Trophoblast cell (in vitro differentiated cells and primary cell): ENCODE results near the gene N4BP3.

Source experiments
- DNase-seq, 2 donors: peaks; one replicate each; pipeline ENCODE4 v3.0.0-alpha.2; 2016
- H2AFZ ChIP-seq: 2 replicates; pipeline ENCODE4 v1.6.1; 2013; ENCODE audit warnings: low read length, moderate library complexity, mild to moderate bottlenecking; ENCODE audit not compliant: insufficient read depth, poor library complexity
- H2AK5ac ChIP-seq: 2 replicates; pipeline ENCODE4 v1.6.1; 2013; ENCODE audit warnings: mild to moderate bottlenecking, low read length
- H2BK120ac ChIP-seq: 2 replicates; pipeline ENCODE4 v1.6.1; 2013; ENCODE audit warnings: low read length, mild to moderate bottlenecking, moderate library complexity; ENCODE audit not compliant: insufficient read depth, poor library complexity
- H2BK12ac ChIP-seq: 2 replicates; pipeline ENCODE4 v1.6.1; 2013; ENCODE audit warnings: mild to moderate bottlenecking, low read length, moderate library complexity
- H2BK5ac ChIP-seq: 2 replicates; pipeline ENCODE4 v1.6.1; 2013; ENCODE audit warnings: low read length, low read depth, moderate library complexity, mild to moderate bottlenecking; ENCODE audit not compliant: poor library complexity
- H3K14ac ChIP-seq: 2 replicates; pipeline ENCODE4 v1.6.1; 2013; ENCODE audit warnings: mild to moderate bottlenecking, low read length
- H3K18ac ChIP-seq: 2 replicates; pipeline ENCODE4 v1.6.1; 2013; ENCODE audit warnings: mild to moderate bottlenecking, low read length
- H3K23ac ChIP-seq: 2 replicates; pipeline ENCODE4 v1.6.1; 2013; ENCODE audit warnings: low read length
- H3K27ac ChIP-seq: 2 replicates; pipeline ENCODE4 v1.5.1; 2013; ENCODE audit warnings: low read depth, mild to moderate bottlenecking, inconsistent platforms, low read length, moderate library complexity
- H3K27me3 ChIP-seq: 2 replicates; pipeline ENCODE4 v1.6.1; 2013; ENCODE audit warnings: inconsistent platforms, mild to moderate bottlenecking, low read length, moderate library complexity; ENCODE audit not compliant: insufficient read depth
- H3K36me3 ChIP-seq, 2 experiments: 1 replicate in 1 of 2; 2 replicates in 1 of 2; pipeline ENCODE4 v1.6.1; 2013; ENCODE audit warnings: low read length in 2 of 2, mild to moderate bottlenecking in 2 of 2, moderate library complexity in 1 of 2; ENCODE audit not compliant: insufficient read depth in 2 of 2, control insufficient read depth in 1 of 2
- H3K4ac ChIP-seq: 2 replicates; pipeline ENCODE4 v1.6.1; 2013; ENCODE audit warnings: low read depth, mild to moderate bottlenecking, low read length, moderate library complexity
- H3K4me1 ChIP-seq, 2 experiments: 1 replicate in 1 of 2; 2 replicates in 1 of 2; pipeline ENCODE4 v1.6.1; 2013; ENCODE audit warnings: low read length in 2 of 2, mild to moderate bottlenecking in 2 of 2, moderate library complexity in 1 of 2; ENCODE audit not compliant: insufficient read depth in 2 of 2, control insufficient read depth in 1 of 2
- H3K4me2 ChIP-seq: 2 replicates; pipeline ENCODE4 v1.6.1; 2013; ENCODE audit warnings: inconsistent platforms, mild to moderate bottlenecking, low read length, moderate library complexity
- H3K4me3 ChIP-seq: 2 replicates; pipeline ENCODE4 v1.5.1; 2013; ENCODE audit warnings: mild to moderate bottlenecking, low read depth, low read length, inconsistent platforms
- H3K79me1 ChIP-seq: one replicate; pipeline ENCODE4 v1.6.1; 2013; ENCODE audit warnings: low read length
- H3K79me2 ChIP-seq: 2 replicates; pipeline ENCODE4 v1.6.1; 2013; ENCODE audit warnings: low read length, mild to moderate bottlenecking; ENCODE audit not compliant: control insufficient read depth, insufficient read depth, poor library complexity
- H3K9ac ChIP-seq: 2 replicates; pipeline ENCODE4 v1.6.1; 2013; ENCODE audit warnings: mild to moderate bottlenecking, low read length
- H3K9me3 ChIP-seq: 2 replicates; pipeline ENCODE4 v1.6.1; 2013; ENCODE audit warnings: low read depth, mild to moderate bottlenecking, control low read depth, inconsistent platforms, low read length; ENCODE audit not compliant: insufficient read depth
- H4K12ac ChIP-seq: 2 replicates; pipeline ENCODE4 v1.6.1; 2013; ENCODE audit warnings: low read depth, mild to moderate bottlenecking, low read length, moderate library complexity
- H4K8ac ChIP-seq: 2 replicates; pipeline ENCODE4 v1.6.1; 2013; ENCODE audit warnings: low read depth, mild to moderate bottlenecking, low read length, moderate library complexity
- H4K91ac ChIP-seq: one replicate; pipeline ENCODE4 v1.6.1; 2013; ENCODE audit warnings: low read depth, mild to moderate bottlenecking, low read length, moderate library complexity
- WGBS: extraction: QIAGEN DNeasy Blood & Tissue Kit; methylation state at CpG from one replicate; pipeline ENCODE4 v1.1.7; 2013; ENCODE audit warnings: missing lambda C conversion rate; ENCODE audit not compliant: insufficient read length, insufficient coverage; ENCODE audit errors: extremely low coverage; 5-methylcytosine and 5-hydroxymethylcytosine counted together

Gene N4BP3

DNA sequence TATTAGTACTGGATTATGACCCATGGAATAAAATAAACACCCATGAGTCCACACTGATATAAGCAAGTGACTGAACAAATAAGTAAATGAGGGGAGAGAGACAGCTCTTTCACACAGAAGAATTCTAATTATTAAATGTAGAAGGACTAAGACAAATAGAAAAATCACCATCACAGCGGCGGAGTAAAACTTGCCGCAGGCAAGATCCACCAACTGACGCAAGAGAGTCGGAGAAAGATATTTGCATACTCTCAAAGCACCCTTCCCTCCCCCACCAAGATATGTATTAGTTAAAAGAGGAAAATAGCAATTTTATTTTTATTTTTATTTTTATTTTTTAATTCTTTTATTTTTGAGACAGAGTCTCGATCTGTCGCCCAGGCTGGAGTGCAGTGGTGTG, 14.6 kb upstream of the N4BP3 start:
- Histone ChIP-seq H3K23ac (no peak overlapping the region), H4K12ac (no peak overlapping the region), H3K9ac (no peak overlapping the region), H3K79me2 (no peaks in the 10 kb centered on the region), H3K14ac (no peak overlapping the region), H3K4me2 (no peak overlapping the region), H3K4ac (no peak overlapping the region), H2BK120ac (no peak overlapping the region), H3K18ac (no peak overlapping the region), H2AFZ (no peak overlapping the region), H4K91ac (no peak overlapping the region), H3K79me1 (no peaks in the 10 kb centered on the region), H3K27ac (no peak overlapping the region), H3K9me3 (no peaks in the 10 kb centered on the region), H2BK5ac (no peak overlapping the region), H4K8ac (no peak overlapping the region), H2BK12ac (no peak overlapping the region), H3K36me3 (no peaks in the 10 kb centered on the region), H3K27me3 (no peaks in the 10 kb centered on the region), H2AK5ac (no peak overlapping the region), H3K4me3 (no peak overlapping the region), H3K4me1 (no peaks in the 10 kb centered on the region)
- no CpG with 5 or more reads among the region's 7 CpGs for WGBS
- peak; percentile 68 to 88 for DNase-seq

GRCh38 chr5:178103612-178104011, 9.7 kb upstream of the N4BP3 start:
- no peak overlapping the region for H2BK12ac ChIP-seq
- no peak overlapping the region for H3K14ac ChIP-seq
- WGBS, result no CpG with 5 or more reads among the region's 12 CpGs

GRCh38 chr5:178104492-178104891, 8.8 kb upstream of the N4BP3 start:
- Histone ChIP-seq H2AK5ac (no peak overlapping the region), H3K18ac (no peak overlapping the region), H3K23ac (no peak overlapping the region), H2BK12ac (no peak overlapping the region), H3K36me3 (no peaks in the 10 kb centered on the region), H4K12ac (no peak overlapping the region), H2AFZ (no peak overlapping the region), H3K27ac (no peak overlapping the region), H3K79me2 (no peaks in the 10 kb centered on the region), H3K4me3 (no peak overlapping the region), H4K8ac (no peak overlapping the region), H3K9ac (no peak overlapping the region), H3K9me3 (no peaks in the 10 kb centered on the region), H3K14ac (no peak overlapping the region), H3K27me3 (no peaks in the 10 kb centered on the region), H2BK5ac (no peak overlapping the region), H3K4me2 (no peak overlapping the region), H2BK120ac (no peak overlapping the region), H4K91ac (no peak overlapping the region), H3K4me1 (peaks cover 10 to 12% of the 10 kb centered on the region in 2 experiments), H3K4ac (no peak overlapping the region), H3K79me1 (no peaks in the 10 kb centered on the region)
- DNase-seq, result no peak
- no CpG with 5 or more reads among the region's 5 CpGs for WGBS

More at GRCh38 chr5:178103612-178104011, 9.7 kb upstream of the N4BP3 start:
- H2BK120ac ChIP-seq, result no peak overlapping the region
- peaks cover 8 to 10% of the 10 kb centered on the region in 2 experiments for H3K4me1 ChIP-seq
- no peaks in the 10 kb centered on the region for H3K9me3 ChIP-seq
- no peak overlapping the region for H2BK5ac ChIP-seq
- no peak overlapping the region for H3K27ac ChIP-seq
- no peak overlapping the region for H2AFZ ChIP-seq
- H3K27me3 ChIP-seq, result no peaks in the 10 kb centered on the region
- H3K79me1 ChIP-seq, result no peaks in the 10 kb centered on the region
- peak in 1 of 2 donors; percentile 36 for DNase-seq
- H3K9ac ChIP-seq, result no peak overlapping the region
- no peak overlapping the region for H2AK5ac ChIP-seq
- H3K23ac ChIP-seq, result no peak overlapping the region
- no peak overlapping the region for H4K12ac ChIP-seq
- H4K8ac ChIP-seq, result no peak overlapping the region
- H3K18ac ChIP-seq, result no peak overlapping the region
- H3K4ac ChIP-seq, result no peak overlapping the region
- H3K4me2 ChIP-seq, result no peak overlapping the region
- no peak overlapping the region for H4K91ac ChIP-seq
- no peak overlapping the region for H3K4me3 ChIP-seq
- H3K36me3 ChIP-seq, result no peaks in the 10 kb centered on the region
- no peaks in the 10 kb centered on the region for H3K79me2 ChIP-seq

DNA sequence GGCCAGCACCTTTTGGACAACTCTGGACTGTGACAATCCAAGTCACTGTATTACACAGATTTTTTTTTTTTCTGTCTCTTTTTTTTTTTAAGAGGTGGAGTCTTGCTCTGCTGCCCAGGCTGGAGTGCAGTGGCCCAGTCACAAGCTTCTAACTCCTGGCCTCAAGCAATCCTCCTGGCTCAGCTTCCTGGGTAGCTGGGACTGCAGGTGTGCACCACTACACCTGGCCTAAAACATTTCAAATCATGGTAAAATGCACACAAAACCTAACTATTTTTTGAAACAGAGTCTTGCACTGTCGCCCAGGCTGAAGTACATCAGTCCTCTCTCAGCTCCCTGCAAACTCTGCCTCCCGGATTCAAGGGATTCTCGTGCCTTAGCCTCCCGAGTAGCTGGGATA, 7.2 kb upstream of the N4BP3 start:
- Histone ChIP-seq H3K27me3 (no peaks in the 10 kb centered on the region), H3K4me2 (no peak overlapping the region), H2AK5ac (no peak overlapping the region), H3K4ac (no peak overlapping the region), H2BK5ac (no peak overlapping the region), H3K18ac (no peak overlapping the region), H3K79me1 (no peaks in the 10 kb centered on the region), H2BK120ac (no peak overlapping the region), H3K9ac (no peak overlapping the region), H2AFZ (no peak overlapping the region), H3K27ac (no peak overlapping the region), H3K23ac (no peak overlapping the region), H3K4me3 (no peak overlapping the region), H2BK12ac (no peak overlapping the region), H4K8ac (no peak overlapping the region), H3K79me2 (no peaks in the 10 kb centered on the region), H4K12ac (no peak overlapping the region), H3K36me3 (no peaks in the 10 kb centered on the region), H3K4me1 (peaks cover 10 to 12% of the 10 kb centered on the region in 2 experiments), H3K14ac (no peak overlapping the region), H3K9me3 (no peaks in the 10 kb centered on the region), H4K91ac (no peak overlapping the region)
- no peak for DNase-seq
- no CpG with 5 or more reads among the region's 4 CpGs for WGBS
